Measurements from ENCODE around the gene PDE11A. TPM values are rescaled to one million over a fixed set of nuclear protein-coding genes. Genes with fewer than 3 reads are reported as not detected.
"Not testable (repeated sequence)": the region's sequence is repeated elsewhere in the genome, so short reads cannot be mapped to it uniquely, and the experiment has no call there.

The PDE11A gene
- total RNA-seq, 1 donor from 2014 or later = not detected

GRCh38 chr2:177797808-177798207, 274.8 kb downstream of the PDE11A start:
- Mint-ChIP-seq H3K4me1 (ENCODE audit: low read depth) (no peaks in the 10 kb centered on the region), H3K4me3 (no peak overlapping the region), H3K27me3 (ENCODE audit: insufficient read depth) (peaks cover 12% of the 10 kb centered on the region), H3K27ac (no peak overlapping the region), H3K9me3 (no peaks in the 10 kb centered on the region), H3K36me3 (ENCODE audit: low read depth) (no peaks in the 10 kb centered on the region)
- intact Hi-C loops (cut with micrococcal nuclease) = no loop called here
- no peak for DNase-seq (ENCODE audit: low spot score)

- Mint-ChIP-seq H3K36me3 (ENCODE audit: low read depth) (no peaks in the 10 kb centered on the region), H3K9me3 (no peaks in the 10 kb centered on the region), H3K4me1 (ENCODE audit: low read depth) (no peaks in the 10 kb centered on the region), H3K4me3 (no peak overlapping the region), H3K27me3 (ENCODE audit: insufficient read depth) (peaks cover 12% of the 10 kb centered on the region), H3K27ac (no peak overlapping the region)
- DNase-seq (ENCODE audit: low spot score) = no peak
- intact Hi-C loops (cut with micrococcal nuclease) = no loop called here
Measured at GRCh38 chr2:177796654-177797415, 275.7 kb downstream of the PDE11A start.

GRCh38 chr2:177796011-177796410, 276.6 kb downstream of the PDE11A start:
- Mint-ChIP-seq H3K27me3 (ENCODE audit: insufficient read depth) (peaks cover 10% of the 10 kb centered on the region), H3K36me3 (ENCODE audit: low read depth) (no peaks in the 10 kb centered on the region), H3K4me1 (ENCODE audit: low read depth) (no peaks in the 10 kb centered on the region), H3K27ac (no peak overlapping the region), H3K9me3 (no peaks in the 10 kb centered on the region), H3K4me3 (no peak overlapping the region)
- no peak for DNase-seq (ENCODE audit: low spot score)
- intact Hi-C loops (cut with micrococcal nuclease) = no loop called here

- DNase-seq (ENCODE audit: low spot score); intact Hi-C loops (cut with micrococcal nuclease); H3K27me3 Mint-ChIP-seq (ENCODE audit: insufficient read depth); H3K4me3 Mint-ChIP-seq; H3K27ac Mint-ChIP-seq; H3K36me3 Mint-ChIP-seq (ENCODE audit: low read depth); H3K9me3 Mint-ChIP-seq: not testable (repeated sequence)
- H3K4me1 Mint-ChIP-seq (ENCODE audit: low read depth) = peaks cover 34% of the 10 kb centered on the region
Measured at GRCh38 chr2:177785143-177785542, 287.4 kb downstream of the PDE11A start.

GRCh38 chr2:177784745-177785067, 287.9 kb downstream of the PDE11A start:
- Mint-ChIP-seq H3K27ac (no peak overlapping the region), H3K9me3 (peaks cover 4% of the 10 kb centered on the region), H3K4me1 (ENCODE audit: low read depth) (peaks cover 34% of the 10 kb centered on the region), H3K27me3 (ENCODE audit: insufficient read depth) (peaks cover 4% of the 10 kb centered on the region), H3K36me3 (ENCODE audit: low read depth) (peaks cover 5% of the 10 kb centered on the region), H3K4me3 (peak overlapping the region; percentile 5)
- no peak for DNase-seq (ENCODE audit: low spot score)
- intact Hi-C loops (cut with micrococcal nuclease) = no loop called here

GRCh38 chr2:177783835-177784744, 288.5 kb downstream of the PDE11A start:
- H3K9me3 Mint-ChIP-seq = peaks cover 4% of the 10 kb centered on the region
- DNase-seq (ENCODE audit: low spot score) = no peak
- H3K4me3 Mint-ChIP-seq = peak overlapping the region; percentile 5
- peaks cover 34% of the 10 kb centered on the region for H3K4me1 Mint-ChIP-seq (ENCODE audit: low read depth)
- intact Hi-C loops (cut with micrococcal nuclease) = no loop called here
- peaks cover 5% of the 10 kb centered on the region for H3K36me3 Mint-ChIP-seq (ENCODE audit: low read depth)
- peaks cover 4% of the 10 kb centered on the region for H3K27me3 Mint-ChIP-seq (ENCODE audit: insufficient read depth)
- no peak overlapping the region for H3K27ac Mint-ChIP-seq

- intact Hi-C loops (cut with micrococcal nuclease) = no loop called here
- peaks cover 34% of the 10 kb centered on the region for H3K4me1 Mint-ChIP-seq (ENCODE audit: low read depth)
Measured at GRCh38 chr2:177783091-177783490, 289.5 kb downstream of the PDE11A start.

GRCh38 chr2:177782613-177783012, 290.0 kb downstream of the PDE11A start:
- H3K36me3 Mint-ChIP-seq (ENCODE audit: low read depth) = peaks cover 5% of the 10 kb centered on the region

More at GRCh38 chr2:177783091-177783490, 289.5 kb downstream of the PDE11A start:
- peaks cover 5% of the 10 kb centered on the region for H3K36me3 Mint-ChIP-seq (ENCODE audit: low read depth)
- no peak overlapping the region for H3K4me3 Mint-ChIP-seq
- DNase-seq (ENCODE audit: low spot score) = no peak
- peaks cover 4% of the 10 kb centered on the region for H3K9me3 Mint-ChIP-seq
- H3K27me3 Mint-ChIP-seq (ENCODE audit: insufficient read depth) = peaks cover 4% of the 10 kb centered on the region
- H3K27ac Mint-ChIP-seq = no peak overlapping the region

GRCh38 chr2:177778472-177778871, 294.1 kb downstream of the PDE11A start:
- peaks cover 10% of the 10 kb centered on the region for H3K9me3 Mint-ChIP-seq
- intact Hi-C loops (cut with micrococcal nuclease) = no loop called here
- DNase-seq (ENCODE audit: low spot score) = no peak
- H3K4me1 Mint-ChIP-seq (ENCODE audit: low read depth) = peaks cover 15% of the 10 kb centered on the region
- no peak overlapping the region for H3K27ac Mint-ChIP-seq
- H3K4me3 Mint-ChIP-seq = no peak overlapping the region
- H3K36me3 Mint-ChIP-seq (ENCODE audit: low read depth) = peaks cover 1% of the 10 kb centered on the region
- H3K27me3 Mint-ChIP-seq (ENCODE audit: insufficient read depth) = peaks cover 7% of the 10 kb centered on the region

More at GRCh38 chr2:177782613-177783012, 290.0 kb downstream of the PDE11A start:
- intact Hi-C loops (cut with micrococcal nuclease) = no loop called here
- DNase-seq (ENCODE audit: low spot score) = no peak
- Mint-ChIP-seq H3K27me3 (ENCODE audit: insufficient read depth) (peaks cover 4% of the 10 kb centered on the region), H3K27ac (no peak overlapping the region), H3K4me1 (ENCODE audit: low read depth) (peaks cover 34% of the 10 kb centered on the region), H3K9me3 (peaks cover 4% of the 10 kb centered on the region), H3K4me3 (no peak overlapping the region)

GRCh38 chr2:177772529-177772928, 300.0 kb downstream of the PDE11A start:
- H3K27me3 Mint-ChIP-seq (ENCODE audit: insufficient read depth) = peaks cover 18% of the 10 kb centered on the region
- DNase-seq (ENCODE audit: low spot score) = no peak
- no peak overlapping the region for H3K4me3 Mint-ChIP-seq
- no peaks in the 10 kb centered on the region for H3K4me1 Mint-ChIP-seq (ENCODE audit: low read depth)
- H3K9me3 Mint-ChIP-seq = peaks cover 10% of the 10 kb centered on the region
- no peaks in the 10 kb centered on the region for H3K36me3 Mint-ChIP-seq (ENCODE audit: low read depth)
- no peak overlapping the region for H3K27ac Mint-ChIP-seq
- intact Hi-C loops (cut with micrococcal nuclease) = no loop called here

GRCh38 chr2:177771191-177771590, 301.4 kb downstream of the PDE11A start:
- Mint-ChIP-seq H3K4me1 (ENCODE audit: low read depth) (no peaks in the 10 kb centered on the region), H3K36me3 (ENCODE audit: low read depth) (no peaks in the 10 kb centered on the region), H3K27ac (no peak overlapping the region), H3K9me3 (peaks cover 10% of the 10 kb centered on the region), H3K4me3 (no peak overlapping the region), H3K27me3 (ENCODE audit: insufficient read depth) (peaks cover 18% of the 10 kb centered on the region)
- no peak for DNase-seq (ENCODE audit: low spot score)
- intact Hi-C loops (cut with micrococcal nuclease) = no loop called here

- Mint-ChIP-seq H3K4me3 (no peak overlapping the region), H3K27me3 (ENCODE audit: insufficient read depth) (peaks cover 16% of the 10 kb centered on the region), H3K36me3 (ENCODE audit: low read depth) (no peaks in the 10 kb centered on the region), H3K27ac (no peak overlapping the region), H3K4me1 (ENCODE audit: low read depth) (no peaks in the 10 kb centered on the region), H3K9me3 (no peaks in the 10 kb centered on the region)
- intact Hi-C loops (cut with micrococcal nuclease) = no loop called here
- DNase-seq (ENCODE audit: low spot score) = no peak
Measured at GRCh38 chr2:177767768-177768167, 304.8 kb downstream of the PDE11A start.

GRCh38 chr2:177765698-177766097, 306.9 kb downstream of the PDE11A start:
- no peak overlapping the region for H3K4me3 Mint-ChIP-seq
- no peaks in the 10 kb centered on the region for H3K9me3 Mint-ChIP-seq
- no peaks in the 10 kb centered on the region for H3K36me3 Mint-ChIP-seq (ENCODE audit: low read depth)
- H3K4me1 Mint-ChIP-seq (ENCODE audit: low read depth) = no peaks in the 10 kb centered on the region
- no peak overlapping the region for H3K27ac Mint-ChIP-seq
- intact Hi-C loops (cut with micrococcal nuclease) = no loop called here
- H3K27me3 Mint-ChIP-seq (ENCODE audit: insufficient read depth) = peaks cover 20% of the 10 kb centered on the region
- no peak for DNase-seq (ENCODE audit: low spot score)
